SK-N-SH (cell line): ENCODE data around the gene TCIRG1. TPM values are rescaled to one million over a fixed set of nuclear protein-coding genes. Genes with fewer than 3 reads are reported as not detected.
"Not testable (repeated sequence)": the region's sequence is repeated elsewhere in the genome, so short reads cannot be mapped to it uniquely, and the experiment has no call there.

ENCODE experiments used
- CTCF ChIA-PET: fragments of 300-600, 350-600 bp; formaldehyde crosslinking; extraction: SDS; loops from one replicate; lab custom pipeline; 2021; lab: Yijun Ruan, JAX
- POLR2A ChIA-PET: fragments of 350-600 bp; sonication (Branson Sonifier 250); formaldehyde crosslinking; extraction: SDS; loops from one replicate; lab custom pipeline; 2020; ENCODE audit warnings: antibody characterized with exemption, inconsistent platforms; lab: Yijun Ruan, JAX
- DNase-seq: peaks from one replicate; pipeline ENCODE4 v3.0.0; 2012
- H2AFZ ChIP-seq: fragments of 200-600 bp; sonication (generic); 2 replicates; pipeline ENCODE4 v1.8.1; 2016; ENCODE audit warnings: antibody characterized with exemption, mild to moderate bottlenecking, low read depth
- H3F3A ChIP-seq: fragments of 200-600 bp; sonication (generic); replicated peaks from 2 replicates; pipeline ENCODE3; 2016; ENCODE audit warnings: antibody characterized with exemption, mild to moderate bottlenecking; ENCODE audit not compliant: insufficient read depth
- H3K27ac ChIP-seq, 2 experiments: fragments of 200-500 bp in 1 of 2; fragments of 200-600 bp in 1 of 2; sonication (Bioruptor generic) in 1 of 2; sonication (generic), shearing (Covaris generic) in 1 of 2; 2 replicates each; pipeline versions ENCODE4 v1.5.1 to v1.6.1; 2014 to 2016; ENCODE audit warnings: low read depth in 2 of 2, inconsistent platforms in 1 of 2, low read length in 1 of 2, mild to moderate bottlenecking in 1 of 2, mixed read lengths in 1 of 2
- H3K27me3 ChIP-seq: fragments of 200-600 bp; sonication (generic), shearing (Covaris generic); 2 replicates; pipeline ENCODE4 v1.6.1; 2016; ENCODE audit warnings: mixed run types; ENCODE audit not compliant: insufficient read depth
- H3K36me3 ChIP-seq, 2 experiments: fragments of 200-500 bp in 1 of 2; fragments of 200-600 bp in 1 of 2; sonication (Bioruptor generic) in 1 of 2; sonication (generic) in 1 of 2; replicated peaks in 1 of 2; 2 replicates each; pipeline versions ENCODE3 to v1.5.1; 2014 to 2016; ENCODE audit warnings: low read length in 1 of 2, mild to moderate bottlenecking in 1 of 2; ENCODE audit not compliant: insufficient read depth in 2 of 2, control insufficient read depth in 1 of 2
- H3K4me1 ChIP-seq, 2 experiments: fragments of 200-500 bp in 1 of 2; fragments of 200-600 bp in 1 of 2; sonication (Bioruptor generic) in 1 of 2; sonication (generic), shearing (Covaris generic) in 1 of 2; 2 replicates each; pipeline versions ENCODE4 v1.5.1 to v1.6.1; 2014 to 2016; ENCODE audit warnings: low read depth in 1 of 2, low read length in 1 of 2, mixed run types in 1 of 2; ENCODE audit not compliant: insufficient read depth in 2 of 2, control insufficient read depth in 1 of 2
- H3K4me2 ChIP-seq: fragments of 200-600 bp; sonication (generic), shearing (Covaris generic); 2 replicates; pipeline ENCODE4 v1.6.1; 2017; ENCODE audit warnings: mixed run types
- H3K4me3 ChIP-seq, 2 experiments: fragments of 200-500 bp in 1 of 2; fragments of 200-600 bp in 1 of 2; sonication (Bioruptor generic) in 1 of 2; sonication (generic), shearing (Covaris generic) in 1 of 2; 2 replicates each; pipeline versions ENCODE4 v1.5.1 to v1.8.1; 2014 to 2016; ENCODE audit warnings: low read depth in 2 of 2, inconsistent platforms in 1 of 2, low read length in 1 of 2, mild to moderate bottlenecking in 1 of 2, mixed read lengths in 1 of 2, moderate library complexity in 1 of 2
- H3K79me2 ChIP-seq: fragments of 200-600 bp; sonication (generic); 2 replicates; pipeline ENCODE4 v1.8.1; 2017; ENCODE audit warnings: mild to moderate bottlenecking; ENCODE audit not compliant: insufficient read depth
- H3K9ac ChIP-seq: fragments of 200-600 bp; sonication (generic); 2 replicates; pipeline ENCODE4 v1.6.1; 2017; ENCODE audit warnings: mixed run types
- H3K9me2 ChIP-seq: fragments of 200-600 bp; sonication (generic); 2 replicates; pipeline ENCODE4 v1.6.1; 2017; ENCODE audit warnings: mixed run types
- H3K9me3 ChIP-seq: fragments of 200-600 bp; sonication (generic); 2 replicates; pipeline ENCODE4 v1.6.1; 2017; ENCODE audit warnings: mixed run types, mild to moderate bottlenecking, moderate library complexity
- H4K20me1 ChIP-seq: fragments of 200-600 bp; sonication (generic); 2 replicates; pipeline ENCODE4 v1.6.1; 2017; ENCODE audit warnings: mild to moderate bottlenecking, mixed run types; ENCODE audit not compliant: insufficient read depth
- CTCF ChIP-seq: fragments of 200-600 bp; sonication (generic); IDR thresholded peaks from 2 replicates; pipeline ENCODE4 v1.6.1; 2017; ENCODE audit warnings: antibody characterized with exemption, mild to moderate bottlenecking, moderate library complexity
- RAD21 ChIP-seq: IDR thresholded peaks from 2 replicates; pipeline ENCODE4 v1.6.1; 2012; ENCODE audit warnings: mild to moderate bottlenecking, low read length
- SMC3 ChIP-seq: IDR thresholded peaks from 2 replicates; pipeline ENCODE4 v1.6.1; 2012; ENCODE audit warnings: low read depth, low read length, improper control_type of control experiment
- WGBS: methylation state at CpG from one replicate; pipeline ENCODE4 v1.1.6; 2017; ENCODE audit warnings: low lambda C conversion rate; 5-methylcytosine and 5-hydroxymethylcytosine counted together
- polyA plus RNA-seq, 3 experiments: library from polyadenylated mRNA; depleted of rRNA; stranded (reverse); fragments of >200 nt; gene quantifications; 2 replicates each; pipeline ENCODE4 v1.2.3, GENCODE V29; 2012

TCIRG1 gene
- polyA plus RNA-seq, 1 of the 3 experiments (the other 2 are of a cell fraction), result 0.58 TPM

- H3K4me1 ChIP-seq, H3K9me2 ChIP-seq, H4K20me1 ChIP-seq, H2AFZ ChIP-seq, CTCF ChIA-PET, H3K79me2 ChIP-seq, H3K9ac ChIP-seq, H3K27me3 ChIP-seq, H3F3A ChIP-seq, H3K9me3 ChIP-seq, H3K27ac ChIP-seq, H3K4me2 ChIP-seq, H3K4me3 ChIP-seq, POLR2A ChIA-PET, H3K36me3 ChIP-seq: not testable (repeated sequence)
- 95% methylated on average over 8 of the region's 58 CpGs for WGBS
- DNase-seq, result peak; percentile 19
Observed at GRCh38 chr11:67990546-67991346, 48.1 kb upstream of the TCIRG1 start.

- H2AFZ ChIP-seq, H3K79me2 ChIP-seq, H3K27me3 ChIP-seq, H4K20me1 ChIP-seq, H3K4me1 ChIP-seq, H3K27ac ChIP-seq, CTCF ChIA-PET, H3K9ac ChIP-seq, H3F3A ChIP-seq, H3K9me2 ChIP-seq, DNase-seq, H3K4me2 ChIP-seq, POLR2A ChIA-PET, H3K9me3 ChIP-seq, H3K4me3 ChIP-seq, H3K36me3 ChIP-seq: not testable (repeated sequence)
- WGBS, result 95% methylated on average over 43 of the region's 70 CpGs
Observed at GRCh38 chr11:67991347-67992121, 47.3 kb upstream of the TCIRG1 start.

- 56% methylated on average over 12 of the region's 12 CpGs for WGBS
- H3K4me1 ChIP-seq, H3F3A ChIP-seq, H2AFZ ChIP-seq, H4K20me1 ChIP-seq, H3K9me2 ChIP-seq, H3K4me2 ChIP-seq, H3K4me3 ChIP-seq, POLR2A ChIA-PET, H3K27me3 ChIP-seq, H3K9me3 ChIP-seq, H3K79me2 ChIP-seq, H3K9ac ChIP-seq, H3K27ac ChIP-seq, H3K36me3 ChIP-seq: not testable (repeated sequence)
- CTCF ChIA-PET, result interaction anchor here (0.7 to 2.2 kb wide), 9 partner anchors 9 to 77 kb away, joined by 3 to 12 read pairs (median 4); partner anchors contain the start of gene UNC93B1
- DNase-seq, result peak; percentile 42
- TF ChIP-seq CTCF (peak; percentile 61), RAD21 (peak; percentile 61), SMC3 (peak; percentile 39; the same call in 1 of the 2 replicates)
Observed at GRCh38 chr11:67993821-67994220, 45.0 kb upstream of the TCIRG1 start.

- H3K9me2 ChIP-seq, H3K27me3 ChIP-seq, H3K36me3 ChIP-seq, H3K27ac ChIP-seq, H3K4me3 ChIP-seq, DNase-seq, H3K9ac ChIP-seq, H3K4me1 ChIP-seq, H3K79me2 ChIP-seq, H3K9me3 ChIP-seq, H3F3A ChIP-seq, H2AFZ ChIP-seq, POLR2A ChIA-PET, H3K4me2 ChIP-seq, H4K20me1 ChIP-seq: not testable (repeated sequence)
- CTCF ChIA-PET, result interaction anchor here (0.7 to 2.2 kb wide), 9 partner anchors 9 to 77 kb away, joined by 3 to 12 read pairs (median 4); partner anchors contain the start of gene UNC93B1
- WGBS, result 89% methylated on average over 4 of the region's 5 CpGs
Observed at GRCh38 chr11:67994387-67994786, 44.4 kb upstream of the TCIRG1 start.

GRCh38 chr11:67995129-67995528, 43.7 kb upstream of the TCIRG1 start:
- H3F3A ChIP-seq, H3K9ac ChIP-seq, H3K4me2 ChIP-seq, H3K4me1 ChIP-seq, H3K27ac ChIP-seq, H3K79me2 ChIP-seq, DNase-seq, H3K9me3 ChIP-seq, H2AFZ ChIP-seq, H4K20me1 ChIP-seq, CTCF ChIA-PET, H3K27me3 ChIP-seq, POLR2A ChIA-PET, H3K4me3 ChIP-seq, H3K9me2 ChIP-seq, H3K36me3 ChIP-seq: not testable (repeated sequence)
- WGBS, result 88% methylated on average over 1 of the region's 3 CpGs
